Astrocyte of the spinal cord (primary cell): ENCODE measurements around the gene PRSS36.

Source experiments
- DNase-seq: peaks from one replicate; pipeline ENCODE4 v3.0.0; 2011; ENCODE audit warnings: low read depth, low spot score
- H3K4me3 ChIP-seq: 2 replicates; pipeline ENCODE4 v1.5.1; 2011; ENCODE audit warnings: low read depth, mild to moderate bottlenecking, low read length, moderate library complexity
- CTCF ChIP-seq: IDR thresholded peaks from 2 replicates; pipeline ENCODE4 v1.5.1; 2012; ENCODE audit warnings: low read depth, mild to moderate bottlenecking, low read length, inconsistent platforms
- in situ Hi-C: cut with HindIII; loops from 2 replicates; pipeline ENCODE4 v1.10.0; 2017; ENCODE audit warnings: low sequenced_read_pairs

PRSS36 gene

GRCh38 chr16:31193874-31194273 is 44.0 kb upstream of the PRSS36 start:
- H3K4me3 ChIP-seq, result no peak overlapping the region
- no peak for TF ChIP-seq CTCF
- no peak for DNase-seq
- in situ Hi-C loops, result loop anchor here (25.0 kb wide), 1 partner anchor 268 kb away; the partner anchor contains the start of genes ARMC5 and TGFB1I1

GRCh38 chr16:31192856-31193642 is 43.2 kb upstream of the PRSS36 start:
- H3K4me3 ChIP-seq, result no peak overlapping the region
- no peak for DNase-seq
- in situ Hi-C loops, result loop anchor here (25.0 kb wide), 1 partner anchor 269 kb away; the partner anchor contains the start of genes ARMC5 and TGFB1I1
- no peak for TF ChIP-seq CTCF

DNA sequence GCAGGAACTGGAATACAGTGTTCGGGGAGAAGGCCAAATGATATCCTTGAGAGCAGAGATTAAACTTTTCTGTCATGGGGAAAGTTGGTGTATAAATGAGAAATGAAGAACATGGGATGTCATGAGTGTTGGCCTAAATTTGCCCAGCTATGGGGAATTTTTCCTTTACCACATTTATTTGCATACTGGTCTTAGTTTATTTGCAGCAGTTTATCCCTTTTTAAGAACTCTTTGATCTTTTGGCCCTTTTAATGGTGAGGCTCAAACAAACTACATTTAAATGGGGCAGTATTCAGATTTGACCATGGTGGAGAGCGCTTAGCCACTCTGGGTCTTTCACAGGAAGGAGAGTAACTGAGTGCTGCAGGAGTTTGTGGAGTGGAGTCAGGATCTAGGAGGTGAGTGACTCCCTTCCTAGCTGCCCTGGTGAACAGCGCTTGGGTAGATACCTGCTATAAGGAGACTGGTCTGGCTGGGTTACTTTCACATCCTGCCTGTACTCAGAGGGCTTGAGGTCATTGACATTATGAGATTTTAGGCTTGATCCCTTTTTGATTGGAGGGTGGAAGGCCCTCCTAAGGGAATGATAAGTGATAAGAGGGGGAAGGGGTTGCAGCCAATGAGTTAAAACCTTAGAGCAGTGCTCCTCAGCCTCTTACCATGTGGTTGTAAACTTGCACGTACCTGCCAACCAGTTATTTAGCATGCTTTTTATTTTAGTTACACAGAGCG is 42.0 kb upstream of the PRSS36 start:
- no peak overlapping the region for H3K4me3 ChIP-seq
- in situ Hi-C loops, result loop anchor here (25.0 kb wide), 1 partner anchor 270 kb away; the partner anchor contains the start of genes ARMC5 and TGFB1I1
- TF ChIP-seq CTCF, result no peak
- no peak for DNase-seq

DNA sequence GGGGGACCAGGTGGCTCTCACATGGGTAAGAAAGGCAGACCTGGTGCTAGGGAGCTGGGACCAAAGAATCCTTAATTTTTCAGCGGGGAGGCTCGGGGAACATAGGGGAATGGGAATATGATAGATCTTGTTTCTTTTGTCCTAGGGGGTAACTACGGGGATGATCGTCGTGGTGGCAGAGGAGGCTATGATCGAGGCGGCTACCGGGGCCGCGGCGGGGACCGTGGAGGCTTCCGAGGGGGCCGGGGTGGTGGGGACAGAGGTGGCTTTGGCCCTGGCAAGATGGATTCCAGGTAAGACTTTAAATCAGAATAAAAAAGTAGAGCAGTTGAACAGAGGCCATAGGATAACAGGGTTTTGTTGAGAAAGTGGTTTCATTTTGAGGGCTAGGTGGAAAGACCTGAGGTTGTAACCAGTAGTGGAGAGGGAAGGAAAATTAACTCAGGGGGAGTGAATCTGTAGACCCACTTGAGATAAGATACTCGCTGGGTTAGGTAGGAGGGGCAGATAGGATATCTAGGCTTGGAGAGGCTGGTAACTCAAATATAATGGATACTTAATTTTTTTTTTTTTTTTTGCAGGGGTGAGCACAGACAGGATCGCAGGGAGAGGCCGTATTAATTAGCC is 41.1 kb upstream of the PRSS36 start:
- DNase-seq, result no peak
- no peak overlapping the region for H3K4me3 ChIP-seq
- no peak for TF ChIP-seq CTCF
- in situ Hi-C loops, result loop anchor here (25.0 kb wide), 1 partner anchor 271 kb away; the partner anchor contains the start of genes ARMC5 and TGFB1I1

DNA sequence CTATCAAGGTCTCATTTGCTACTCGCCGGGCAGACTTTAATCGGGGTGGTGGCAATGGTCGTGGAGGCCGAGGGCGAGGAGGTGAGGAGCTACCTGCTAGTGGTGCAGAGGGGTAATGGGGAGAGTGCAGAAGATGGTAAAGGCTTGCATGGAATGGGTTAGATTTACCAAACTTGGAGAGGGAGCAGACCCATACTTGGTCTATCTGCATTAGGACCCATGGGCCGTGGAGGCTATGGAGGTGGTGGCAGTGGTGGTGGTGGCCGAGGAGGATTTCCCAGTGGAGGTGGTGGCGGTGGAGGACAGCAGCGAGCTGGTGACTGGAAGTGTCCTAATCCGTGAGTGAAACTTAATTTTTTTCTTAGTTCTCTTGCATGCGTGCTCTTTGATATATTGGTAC is 40.2 kb upstream of the PRSS36 start:
- no peak overlapping the region for H3K4me3 ChIP-seq
- TF ChIP-seq CTCF, result no peak
- no peak for DNase-seq
- in situ Hi-C loops, result loop anchor here (25.0 kb wide), 1 partner anchor 272 kb away; the partner anchor contains the start of genes ARMC5 and TGFB1I1

- in situ Hi-C loops, result loop anchor here (25.0 kb wide), 1 partner anchor 273 kb away; the partner anchor contains the start of genes ARMC5 and TGFB1I1
- DNase-seq, result no peak
- H3K4me3 ChIP-seq, result no peak overlapping the region
- TF ChIP-seq CTCF, result no peak
These were observed 39.5 kb upstream of the PRSS36 start for GRCh38 chr16:31189412-31189778.
